Ovary (tissue), 9 donors: ENCODE measurements around the gene HARS2. TPM values are rescaled to one million over a fixed set of nuclear protein-coding genes. Genes with fewer than 3 reads are reported as not detected.
"Not testable (repeated sequence)": the region's sequence is repeated elsewhere in the genome, so short reads cannot be mapped to it uniquely, and the experiment has no call there.

Source experiments
- DNase-seq, 5 donors: peaks; one replicate each; pipeline ENCODE4 v3.0.0-alpha.2; 2019 to 2020
- H3K27ac ChIP-seq, 2 donors: fragments of 200-600 bp; one replicate each; pipeline versions ENCODE4 v1.5.1 to v1.8.0; 2019 to 2022
- H3K27me3 ChIP-seq: fragments of 200-600 bp; one replicate; pipeline ENCODE4 v1.8.0; 2022
- H3K36me3 ChIP-seq: fragments of 200-600 bp; sonication (generic); one replicate; pipeline ENCODE4 v1.5.1; 2019
- H3K4me1 ChIP-seq: one replicate; pipeline ENCODE4 v1.8.1; 2013; ENCODE audit warnings: mild to moderate bottlenecking, moderate library complexity; ENCODE audit not compliant: insufficient read depth
- H3K4me3 ChIP-seq: fragments of 200-600 bp; sonication (generic); one replicate; pipeline ENCODE4 v1.5.1; 2017
- H3K9me3 ChIP-seq, 2 donors: fragments of 200-600 bp in 1 of 2; sonication (generic) in 1 of 2; one replicate each; pipeline versions ENCODE4 v1.5.1 to v1.8.1; 2013 to 2019; ENCODE audit warnings: mild to moderate bottlenecking in 1 of 2, moderate library complexity in 1 of 2
- CTCF ChIP-seq, 3 donors: fragments of 450-650 bp in 2 of 3; fragments of 200-600 bp in 1 of 3; IDR thresholded peaks; one replicate each; pipeline versions ENCODE4 v1.5.1 to v1.8.0; 2016 to 2022; ENCODE audit warnings: antibody characterized with exemption in 3 of 3, mild to moderate bottlenecking in 1 of 3
- EP300 ChIP-seq: sonication (generic); formaldehyde crosslinking; IDR thresholded peaks from one replicate; pipeline ENCODE4 v1.6.1; 2017; ENCODE audit warnings: antibody characterized with exemption
- POLR2A ChIP-seq: fragments of 450-650 bp; IDR thresholded peaks from one replicate; pipeline ENCODE4 v1.6.1; 2017; ENCODE audit warnings: antibody characterized with exemption, mild to moderate bottlenecking, moderate library complexity
- WGBS, 3 donors: extraction: QIAGEN DNeasy Blood & Tissue Kit in 1 of 3; methylation state at CpG; one replicate each; pipeline versions ENCODE4 v1.1.5 to v1.1.7; 2013 to 2017; 5-methylcytosine and 5-hydroxymethylcytosine counted together
- intact Hi-C, 4 donors: fragments of 100-400 bp; cut with DNase I; formaldehyde crosslinking; loops; one replicate each; pipeline versions ENCODE4 v1.11.0 to v1.15.1; 2022 to 2023
- polyA plus RNA-seq, 2 donors: library from polyadenylated mRNA; stranded (reverse); fragments of 200-250 nt in 1 of 2; fragments of 350-450 nt in 1 of 2; fragmentation: Illumina TruSeq in 1 of 2; extraction: RNeasy Lipid Tissue Mini Kit (QIAGEN cat#74804) in 1 of 2; gene quantifications; one replicate each; pipeline ENCODE4 v1.2.3, GENCODE V29; 2013 to 2014
- total RNA-seq, 7 donors: library from RNA; depleted of rRNA in 2 of 7; stranded (reverse); fragments of >200 nt in 2 of 7; fragmentation: NEBNext Ultra II Directional in 3 of 7; extraction: Animal tissue kit (Norgen Biotek cat#: 25700) in 3 of 7; gene quantifications; one replicate each; pipeline versions ENCODE4 v1.1.0 to v1.2.4, GENCODE V29; 2016 to 2023
- donor health status: DM: no; HTN: no; CAD: no; lungs with moderate emphysema.
- donor health status: DM: no; HTN: no; CAD: no.
- donor health status: Bipolar disorder and iron deficiency.
- donor health status: DM: yes; HTN: yes; CAD: no.
- donor health status: DM: no; HTN: no; CAD: no.
- donor health status: DM: yes; HTN: yes; CAD: no.

The HARS2 gene
- total and polyA plus RNA-seq, 9 donors: 15.2 to 27.5 (median 21.6) TPM

GRCh38 chr5:140711794-140712193 lies 20.5 kb downstream of the HARS2 start:
- no peaks in the 10 kb centered on the region for H3K27me3 ChIP-seq
- intact Hi-C loops: loop anchor here in 1 of 4 donors (10.0 kb wide), 1 partner anchor 347 kb away; the partner anchor contains the start of gene SLC4A9
- WGBS, 3 donors: 80 to 89% (median 88%) methylated on average over 1 of the region's 1 CpG
- H3K4me1 ChIP-seq: no peaks in the 10 kb centered on the region
- H3K27ac ChIP-seq: no peak overlapping the region
- H3K4me3 ChIP-seq: peak overlapping the region; percentile 46
- TF ChIP-seq CTCF (IDR thresholded peaks at IDR 0.05) (no peak), EP300 (no peak), POLR2A (no peak)
- no peaks in the 10 kb centered on the region for H3K36me3 ChIP-seq
- DNase-seq: no peak
- H3K9me3 ChIP-seq: no peaks in the 10 kb centered on the region

- H3K27ac ChIP-seq: no peak overlapping the region
- intact Hi-C loops: loop anchor here in 1 of 4 donors (10.0 kb wide), 1 partner anchor 349 kb away; the partner anchor contains the start of gene SLC4A9
- no peaks in the 10 kb centered on the region for H3K36me3 ChIP-seq
- H3K4me3 ChIP-seq: no peak overlapping the region
- TF ChIP-seq POLR2A (no peak), EP300 (no peak)
- no peaks in the 10 kb centered on the region for H3K27me3 ChIP-seq
- H3K4me1 ChIP-seq: no peaks in the 10 kb centered on the region
- DNase-seq: no peak
- H3K9me3 ChIP-seq: no peaks in the 10 kb centered on the region
- WGBS, 3 donors: 81 to 93% (median 88%) methylated on average over 1 of the region's 1 CpG
Observed at GRCh38 chr5:140713562-140714094, 22.4 kb downstream of the HARS2 start.

GRCh38 chr5:140716238-140716637 lies 25.0 kb downstream of the HARS2 start:
- intact Hi-C loops: loop anchor here in 1 of 4 donors (10.0 kb wide), 1 partner anchor 351 kb away; the partner anchor contains the start of gene SLC4A9
- WGBS, 3 donors: 90 to 93% (median 92%) methylated on average over 2 of the region's 2 CpGs
- H3K9me3 ChIP-seq, H3K27ac ChIP-seq, H3K4me3 ChIP-seq, H3K36me3 ChIP-seq, H3K4me1 ChIP-seq, H3K27me3 ChIP-seq, DNase-seq: not testable (repeated sequence)

- H3K27me3 ChIP-seq: no peaks in the 10 kb centered on the region
- H3K4me1 ChIP-seq: no peaks in the 10 kb centered on the region
- TF ChIP-seq POLR2A (no peak), CTCF (IDR thresholded peaks at IDR 0.05) (no peak), EP300 (no peak)
- no peak for DNase-seq
- H3K36me3 ChIP-seq: no peaks in the 10 kb centered on the region
- no peak overlapping the region for H3K27ac ChIP-seq
- H3K4me3 ChIP-seq: no peak overlapping the region
- 78 to 84% (median 82%) methylated on average over 7 of the region's 7 CpGs for WGBS, 3 donors
- intact Hi-C loops: loop anchor here in 1 of 4 donors (10.0 kb wide), 1 partner anchor 353 kb away; the partner anchor contains the start of gene SLC4A9
- H3K9me3 ChIP-seq: no peaks in the 10 kb centered on the region
Observed at GRCh38 chr5:140718266-140718592, 27.0 kb downstream of the HARS2 start.

GRCh38 chr5:140720738-140721137 lies 29.5 kb downstream of the HARS2 start:
- H3K4me1 ChIP-seq, H3K27ac ChIP-seq, H3K9me3 ChIP-seq, DNase-seq, intact Hi-C loops, H3K4me3 ChIP-seq, H3K27me3 ChIP-seq, H3K36me3 ChIP-seq: not testable (repeated sequence)
- WGBS, 3 donors: 55 to 58% (median 55%) methylated on average over 6 of the region's 6 CpGs

GRCh38 chr5:140721395-140721794 lies 30.1 kb downstream of the HARS2 start:
- H3K9me3 ChIP-seq, H3K27ac ChIP-seq, H3K4me3 ChIP-seq, intact Hi-C loops, H3K4me1 ChIP-seq, H3K27me3 ChIP-seq, DNase-seq, H3K36me3 ChIP-seq: not testable (repeated sequence)
- 82 to 83% (median 82%) methylated on average over 5 of the region's 5 CpGs for WGBS, 3 donors
